Measurements from ENCODE around the gene ALDH1A2. TPM values are rescaled to one million over a fixed set of nuclear protein-coding genes. Genes with fewer than 3 reads are reported as not detected.

ALDH1A2 gene
- total RNA-seq, 4 donors from 2014 or later, result 7.5 to 16.5 (median 11.5) TPM

GRCh38 chr15:57914350-57915055 lies 151.0 kb downstream of the ALDH1A2 start:
- TF ChIP-seq, protein P1, sequence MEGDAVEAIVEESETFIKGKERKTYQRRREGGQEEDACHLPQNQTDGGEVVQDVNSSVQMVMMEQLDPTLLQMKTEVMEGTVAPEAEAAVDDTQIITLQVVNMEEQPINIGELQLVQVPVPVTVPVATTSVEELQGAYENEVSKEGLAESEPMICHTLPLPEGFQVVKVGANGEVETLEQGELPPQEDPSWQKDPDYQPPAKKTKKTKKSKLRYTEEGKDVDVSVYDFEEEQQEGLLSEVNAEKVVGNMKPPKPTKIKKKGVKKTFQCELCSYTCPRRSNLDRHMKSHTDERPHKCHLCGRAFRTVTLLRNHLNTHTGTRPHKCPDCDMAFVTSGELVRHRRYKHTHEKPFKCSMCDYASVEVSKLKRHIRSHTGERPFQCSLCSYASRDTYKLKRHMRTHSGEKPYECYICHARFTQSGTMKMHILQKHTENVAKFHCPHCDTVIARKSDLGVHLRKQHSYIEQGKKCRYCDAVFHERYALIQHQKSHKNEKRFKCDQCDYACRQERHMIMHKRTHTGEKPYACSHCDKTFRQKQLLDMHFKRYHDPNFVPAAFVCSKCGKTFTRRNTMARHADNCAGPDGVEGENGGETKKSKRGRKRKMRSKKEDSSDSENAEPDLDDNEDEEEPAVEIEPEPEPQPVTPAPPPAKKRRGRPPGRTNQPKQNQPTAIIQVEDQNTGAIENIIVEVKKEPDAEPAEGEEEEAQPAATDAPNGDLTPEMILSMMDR (IDR thresholded peaks at IDR 0.05; ENCODE audit: low read depth), result no peak

DNA sequence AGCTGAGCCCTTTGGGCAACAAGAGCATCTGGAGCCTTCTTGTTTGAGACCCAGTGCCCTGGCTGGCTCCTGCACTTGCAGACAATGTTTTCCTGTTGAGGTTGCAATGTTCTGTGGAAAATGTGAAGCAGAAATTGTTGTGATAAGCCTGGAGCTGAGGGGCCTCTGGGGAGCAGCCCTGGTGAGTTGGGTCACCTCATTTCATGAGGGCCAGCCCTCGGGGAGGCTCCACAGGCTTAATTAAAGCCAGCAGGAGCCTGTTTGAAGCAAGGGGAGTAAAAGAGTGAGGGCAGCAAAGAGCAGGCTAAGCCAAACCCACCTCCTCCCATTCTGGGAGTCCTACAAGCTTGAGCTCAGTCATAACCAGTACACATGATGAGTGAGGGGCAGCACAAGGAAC lies 154.3 kb downstream of the ALDH1A2 start:
- TF ChIP-seq, protein P1 (IDR thresholded peaks at IDR 0.05; ENCODE audit: low read depth), result no peak

DNA sequence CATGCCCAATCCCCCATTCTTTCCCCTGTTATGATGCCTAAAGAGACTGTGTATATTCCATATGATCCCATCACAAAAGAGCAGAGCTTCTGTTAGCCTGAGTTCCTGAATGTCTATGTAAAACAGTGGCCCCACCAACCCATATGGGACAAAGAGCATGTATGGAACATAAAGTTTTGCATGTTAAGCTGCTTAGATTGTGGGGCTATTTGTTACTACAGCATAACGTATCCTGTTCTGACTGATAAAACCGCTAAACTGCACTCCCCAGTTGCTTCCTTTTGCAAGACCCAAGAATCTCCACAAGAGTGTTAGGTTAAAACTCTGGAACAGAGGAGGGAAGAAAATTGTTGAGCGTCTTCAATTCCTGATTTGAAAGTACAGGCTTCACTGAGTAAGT lies 154.8 kb downstream of the ALDH1A2 start:
- TF ChIP-seq, protein P1 (IDR thresholded peaks at IDR 0.05; ENCODE audit: low read depth), result no peak

- TF ChIP-seq, protein P1 (IDR thresholded peaks at IDR 0.05; ENCODE audit: low read depth), result no peak
Observed at GRCh38 chr15:57909388-57909787, 156.1 kb downstream of the ALDH1A2 start.

GRCh38 chr15:57903626-57904025 lies 161.9 kb downstream of the ALDH1A2 start:
- TF ChIP-seq, protein P1 (IDR thresholded peaks at IDR 0.05; ENCODE audit: low read depth), result no peak

Other genes with a start within 250 kb of the ALDH1A2 start
- gene AQP9, start 72.7 kb upstream of the ALDH1A2 start, total RNA-seq, result 100 to 1,000 TPM in 1 of 4 donors, 1 to 10 TPM in 3; 2.1 to 119 (median 3.5) TPM

All from subcutaneous adipose tissue (tissue), 4 donors.